Endometrial microvascular endothelial cells (primary cell): ENCODE data around the gene CBX5. TPM values are rescaled to one million over a fixed set of nuclear protein-coding genes. Genes with fewer than 3 reads are reported as not detected.

Experiments used
- in situ Hi-C: cut with HindIII; loops from 2 replicates; pipeline ENCODE4 v1.10.0; 2017; ENCODE audit warnings: low sequenced_read_pairs, low pct_unique_long_range_greater_than_20kb; ENCODE audit errors: inconsistent ontology term
- total RNA-seq: library from RNA; depleted of rRNA; stranded (reverse); fragments of >200 nt; gene quantifications from one replicate; pipeline ENCODE4 v1.2.3, GENCODE V29; 2015; ENCODE audit errors: inconsistent ontology term

CBX5 gene
- total RNA-seq, 1 donor from 2014 or later = 57.1 TPM

GRCh38 chr12:54277823-54278276 is 2.1 kb downstream of the CBX5 start:
- in situ Hi-C loops = no loop called here

DNA sequence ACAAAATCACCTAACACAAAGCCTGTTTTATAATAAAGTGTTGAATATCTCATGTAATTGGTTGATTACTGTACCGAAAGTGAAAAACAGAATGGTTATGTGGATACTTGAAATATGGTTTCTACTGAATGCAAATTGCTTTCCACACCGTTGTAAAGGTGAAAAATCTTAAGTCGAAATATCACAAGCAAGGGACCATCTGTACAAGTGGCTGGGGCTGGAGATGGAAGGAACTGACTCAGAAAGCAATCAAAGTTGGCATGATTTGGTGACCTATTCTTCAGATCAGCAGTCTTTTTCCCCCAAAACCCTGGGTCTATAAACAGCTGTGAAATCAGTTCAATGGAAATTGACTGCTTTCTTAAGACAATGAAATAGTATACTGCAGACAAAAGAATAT is 3.6 kb downstream of the CBX5 start:
- in situ Hi-C loops = no loop called here

DNA sequence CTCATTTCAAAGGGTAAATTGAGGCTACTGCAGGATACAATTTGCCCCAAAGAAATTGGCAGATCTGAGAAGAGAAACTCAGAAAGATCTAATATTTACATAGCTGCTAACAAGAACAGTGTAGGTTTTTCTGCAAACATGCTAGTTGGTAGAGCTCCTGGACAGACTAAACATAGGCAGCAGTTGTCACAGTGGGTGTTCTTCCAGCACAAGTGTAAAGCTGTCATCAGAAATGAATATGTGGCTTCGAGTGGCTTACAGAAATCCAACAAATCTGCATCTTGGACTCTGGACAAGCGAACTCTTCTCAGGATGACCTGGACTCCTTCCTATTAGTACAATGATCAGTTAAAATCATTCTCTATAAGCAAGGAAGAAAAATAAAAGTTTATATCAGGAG is 5.9 kb downstream of the CBX5 start:
- in situ Hi-C loops = no loop called here

DNA sequence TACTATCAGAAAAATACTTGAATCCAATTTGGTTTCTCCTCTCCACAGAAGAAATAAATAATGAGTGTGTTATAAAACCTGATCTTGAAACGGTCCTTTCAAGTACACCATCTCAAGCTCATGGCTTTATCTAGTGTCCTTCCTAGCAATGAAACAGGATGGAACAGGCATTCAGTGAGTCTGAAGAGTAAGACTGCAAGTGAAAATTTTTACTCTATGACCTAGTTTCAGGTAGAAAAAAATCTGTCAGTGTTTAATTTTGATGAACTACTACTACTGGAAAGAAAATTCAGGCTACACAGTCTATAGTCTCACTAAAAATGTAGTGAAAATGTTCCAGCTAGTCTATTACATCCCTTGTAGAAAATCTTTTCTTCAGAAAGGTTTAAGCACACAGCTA is 7.7 kb downstream of the CBX5 start:
- in situ Hi-C loops = no loop called here

DNA sequence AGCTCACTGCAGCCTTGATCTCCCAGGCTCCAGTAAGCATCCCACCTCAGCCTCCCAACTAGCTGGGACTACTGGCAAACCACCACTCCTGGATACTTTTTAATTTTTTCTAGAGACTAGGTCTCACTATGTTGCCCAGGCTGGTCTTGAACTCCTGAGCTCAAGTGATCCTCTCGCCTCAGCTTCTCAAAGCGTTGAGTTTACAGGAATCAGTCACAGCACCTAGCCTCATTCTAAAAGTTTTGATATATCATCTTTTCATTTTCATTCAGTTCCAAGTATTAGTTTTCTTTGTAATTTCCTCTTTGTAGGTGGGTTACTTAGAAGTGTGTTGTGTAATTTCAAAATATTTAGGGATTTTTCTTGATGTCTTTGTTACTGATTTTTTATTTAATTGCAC is 9.6 kb downstream of the CBX5 start:
- in situ Hi-C loops = no loop called here

DNA sequence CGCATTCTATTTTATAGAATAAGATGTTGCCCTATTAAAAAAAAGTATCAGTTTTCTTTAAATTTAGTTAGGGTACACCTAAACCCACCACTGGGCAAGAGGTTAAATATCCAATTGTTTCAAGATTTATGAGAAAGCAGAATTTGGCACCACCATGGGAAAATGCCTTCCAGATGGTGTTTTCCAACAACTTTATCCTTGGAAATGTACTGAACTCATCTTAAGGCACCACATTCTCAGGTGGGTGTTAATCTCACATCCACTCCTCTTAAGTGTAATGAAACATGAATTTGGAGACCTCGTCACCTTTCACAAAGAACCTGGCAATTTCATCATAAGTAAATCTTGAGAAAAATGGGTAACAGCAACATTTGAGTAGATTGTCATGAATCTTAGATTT is 13.1 kb downstream of the CBX5 start:
- in situ Hi-C loops = no loop called here

DNA sequence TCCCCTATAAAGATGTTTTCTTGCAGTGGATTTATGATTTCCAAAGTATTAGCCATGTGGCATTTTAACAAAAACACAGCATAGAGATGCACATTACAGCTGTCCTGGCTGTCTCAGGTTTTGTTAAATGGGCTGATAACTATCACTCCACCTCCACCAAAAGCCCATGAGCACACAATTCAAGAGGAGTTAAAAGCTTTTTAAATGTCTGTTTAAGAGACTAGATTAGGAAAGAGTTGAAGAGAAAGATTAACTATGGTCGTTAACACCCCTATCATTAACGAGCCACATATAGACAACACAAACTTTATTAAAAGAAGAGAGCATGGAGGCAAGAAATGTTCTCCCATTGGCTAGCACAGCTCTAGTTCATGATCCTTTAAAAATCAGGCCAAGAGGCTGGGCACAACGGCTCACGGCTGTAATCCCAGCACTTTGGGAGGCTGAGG is 14.5 kb downstream of the CBX5 start:
- in situ Hi-C loops = no loop called here

DNA sequence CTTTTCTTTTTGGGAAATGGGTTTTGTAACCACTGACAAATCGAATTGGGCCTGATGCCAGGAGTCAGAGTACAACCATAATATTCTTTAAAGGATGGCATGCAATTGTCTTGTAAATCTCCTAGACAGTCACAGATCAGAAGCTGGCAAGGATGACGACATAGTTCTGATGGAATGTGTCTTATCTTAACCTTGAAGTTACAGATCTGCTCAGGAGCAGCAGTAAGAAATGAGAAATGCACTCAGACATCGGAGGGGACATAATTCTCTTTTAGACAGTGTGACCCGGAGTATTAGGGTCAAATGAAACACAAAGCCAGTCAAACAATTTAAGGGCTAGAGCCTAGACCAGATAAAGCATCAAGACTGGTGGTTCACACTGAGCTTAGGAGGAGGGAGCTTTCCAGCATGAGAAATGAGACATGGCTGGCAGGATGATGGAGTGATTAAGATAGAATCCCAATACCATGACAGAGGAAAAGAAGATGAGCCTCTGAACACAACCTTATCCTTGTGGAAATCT is 17.5 kb downstream of the CBX5 start:
- in situ Hi-C loops = no loop called here

GRCh38 chr12:54261815-54262402 is 18.0 kb downstream of the CBX5 start:
- in situ Hi-C loops = no loop called here

DNA sequence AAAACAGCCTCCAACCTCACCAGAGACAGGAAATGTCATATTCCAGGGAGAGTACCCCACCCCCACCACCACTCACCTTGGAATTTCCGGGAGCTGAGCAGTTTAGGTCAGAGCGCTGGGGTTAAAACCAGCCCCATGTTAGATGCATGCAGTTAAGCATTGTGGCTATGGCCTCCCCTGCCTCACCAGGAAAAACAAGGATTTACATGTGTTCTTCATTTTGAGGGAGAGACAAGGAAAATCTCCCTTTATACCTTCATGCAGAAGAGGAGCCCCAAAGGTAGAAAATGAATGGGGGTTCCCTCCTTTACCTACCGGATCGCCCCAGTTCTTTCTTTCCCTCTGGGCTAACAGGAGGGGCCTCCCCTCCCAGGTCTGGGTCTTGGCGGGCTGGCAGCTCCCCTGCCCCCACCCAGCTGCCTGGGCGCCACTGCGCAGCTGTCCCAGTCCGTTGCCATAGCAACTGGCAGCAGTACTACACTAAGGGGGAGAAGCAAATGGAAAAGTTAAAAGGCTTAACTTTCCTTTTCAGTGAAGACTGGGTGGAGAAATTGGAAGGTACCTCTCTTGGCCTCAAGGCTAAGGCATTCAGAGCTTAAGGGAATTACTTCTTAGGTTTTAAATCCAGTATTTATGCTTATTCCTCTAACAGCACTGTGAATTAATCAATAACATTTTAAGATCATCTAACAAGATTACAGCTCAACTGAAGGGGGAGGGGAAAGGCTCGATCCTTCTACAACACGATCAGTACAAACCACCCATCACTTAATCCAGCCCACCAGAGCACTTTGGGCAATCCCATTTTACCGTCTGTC is 20.5 kb downstream of the CBX5 start:
- in situ Hi-C loops = no loop called here

GRCh38 chr12:54258201-54258681 is 21.7 kb downstream of the CBX5 start:
- in situ Hi-C loops = no loop called here

DNA sequence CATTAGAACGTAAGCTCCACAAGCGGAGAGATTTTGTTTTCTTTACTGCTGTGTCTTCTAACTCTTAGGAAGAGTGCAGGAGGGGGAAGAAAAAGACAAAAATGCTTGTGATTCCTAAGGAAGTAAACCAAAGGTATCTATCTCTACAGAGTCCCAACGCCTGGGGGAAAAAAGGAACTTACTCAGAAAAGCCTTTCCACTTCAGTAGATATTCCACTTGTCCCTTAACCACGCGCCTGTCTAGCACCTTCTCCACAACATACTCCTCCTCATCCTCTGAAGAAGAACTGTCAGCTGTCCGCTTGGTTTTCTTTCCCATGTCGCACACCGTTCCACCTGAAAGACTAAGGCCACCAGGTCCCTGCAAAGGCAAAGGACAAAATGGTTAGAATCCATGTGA is 22.6 kb downstream of the CBX5 start:
- in situ Hi-C loops = no loop called here

GRCh38 chr12:54253240-54253639 is 26.7 kb downstream of the CBX5 start:
- in situ Hi-C loops = no loop called here

- in situ Hi-C loops = no loop called here
Measured at GRCh38 chr12:54251667-54252284, 28.1 kb downstream of the CBX5 start.

- in situ Hi-C loops = no loop called here
Measured at GRCh38 chr12:54249489-54249888, 30.4 kb downstream of the CBX5 start.

- in situ Hi-C loops = no loop called here
Measured at GRCh38 chr12:54246011-54246641, 33.8 kb downstream of the CBX5 start.

- in situ Hi-C loops = no loop called here
Measured at GRCh38 chr12:54240971-54241588, 38.8 kb downstream of the CBX5 start.

DNA sequence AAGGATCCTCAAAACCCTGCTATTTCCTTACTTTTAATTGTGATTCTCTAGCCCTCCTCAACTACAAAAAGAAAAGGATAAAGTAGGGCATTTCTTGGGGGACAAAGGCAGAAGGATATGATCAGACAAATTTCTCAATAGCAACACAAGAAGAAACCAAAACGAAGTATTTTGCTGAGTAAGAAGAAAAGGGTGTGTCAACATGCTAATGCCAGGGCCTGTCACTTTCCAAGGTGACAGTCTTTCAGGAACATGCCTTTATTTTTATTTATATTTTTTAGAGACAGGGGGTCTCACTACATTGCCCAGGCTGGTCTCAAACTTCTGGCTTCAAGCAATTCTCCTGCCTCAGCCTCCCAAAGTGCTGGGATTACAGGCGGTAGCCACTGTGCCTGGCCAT is 39.8 kb downstream of the CBX5 start:
- in situ Hi-C loops = no loop called here

DNA sequence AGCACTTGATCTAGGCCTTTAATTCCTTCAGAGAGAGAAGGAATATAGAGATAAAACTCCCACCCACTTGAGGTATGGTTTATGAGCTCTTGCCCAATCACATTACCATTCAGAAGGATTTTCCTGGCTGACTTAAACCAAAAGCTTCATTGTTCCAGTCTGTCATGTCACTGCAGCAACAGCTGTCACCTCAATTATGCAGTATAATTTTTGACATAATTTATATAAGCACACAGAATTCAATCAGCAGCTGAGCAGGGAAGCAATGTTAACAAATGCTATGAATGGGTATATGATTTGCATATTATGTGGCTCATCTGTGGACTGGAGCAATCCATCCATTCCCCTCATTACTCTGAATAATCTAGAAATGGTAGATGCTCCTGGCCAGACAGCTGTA is 40.3 kb downstream of the CBX5 start:
- in situ Hi-C loops = no loop called here
